GM12875 (cell line): ENCODE data around the gene FMOD.

Experiments used
- H3K4me3 ChIP-seq: one replicate; pipeline ENCODE4 v1.5.1; 2011; ENCODE audit warnings: low read depth, low read length, control low read depth
- TF ChIP-seq, protein P1 (sequence below): IDR thresholded peaks from 2 replicates; pipeline ENCODE4 v1.5.1; 2011; ENCODE audit warnings: low read depth, mild to moderate bottlenecking, control low read depth, inconsistent platforms, low read length, moderate library complexity, borderline replicate concordance; ENCODE audit not compliant: insufficient read depth

Gene FMOD

DNA sequence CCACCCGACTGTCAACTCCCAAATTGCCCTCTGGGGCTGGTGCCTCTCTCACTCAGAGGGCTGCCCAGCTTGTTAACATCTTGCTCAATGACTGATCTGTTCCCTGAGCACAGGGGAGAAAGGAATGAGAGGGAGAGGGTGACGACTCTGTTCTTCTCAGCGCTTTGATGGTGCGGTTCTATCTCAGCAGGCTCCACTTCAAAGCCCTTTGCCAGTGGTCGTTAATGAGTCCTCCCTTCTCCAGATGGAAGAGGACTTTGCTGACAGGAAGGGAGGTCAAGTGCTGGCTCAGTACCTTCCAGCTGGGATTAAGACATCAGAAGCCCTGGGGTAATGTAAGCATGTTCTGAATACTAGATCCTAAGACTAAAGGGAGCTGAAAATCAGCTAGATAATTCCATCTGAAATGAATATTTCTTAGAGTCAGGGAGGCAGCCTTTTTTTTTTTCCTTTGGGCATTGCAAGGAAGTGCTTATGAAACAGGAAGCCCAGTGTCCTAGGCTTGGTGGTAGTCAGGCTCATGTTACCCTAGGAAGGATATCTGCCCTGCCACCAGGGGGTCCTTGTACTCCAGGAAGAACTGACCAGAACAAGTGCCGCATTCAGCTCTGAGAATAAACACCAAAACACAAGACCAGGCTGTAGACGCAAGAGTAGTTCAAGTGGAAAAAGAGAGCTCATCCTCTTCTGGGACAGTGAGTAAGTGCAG is 4.7 kb downstream of the FMOD start:
- TF ChIP-seq, protein P1, sequence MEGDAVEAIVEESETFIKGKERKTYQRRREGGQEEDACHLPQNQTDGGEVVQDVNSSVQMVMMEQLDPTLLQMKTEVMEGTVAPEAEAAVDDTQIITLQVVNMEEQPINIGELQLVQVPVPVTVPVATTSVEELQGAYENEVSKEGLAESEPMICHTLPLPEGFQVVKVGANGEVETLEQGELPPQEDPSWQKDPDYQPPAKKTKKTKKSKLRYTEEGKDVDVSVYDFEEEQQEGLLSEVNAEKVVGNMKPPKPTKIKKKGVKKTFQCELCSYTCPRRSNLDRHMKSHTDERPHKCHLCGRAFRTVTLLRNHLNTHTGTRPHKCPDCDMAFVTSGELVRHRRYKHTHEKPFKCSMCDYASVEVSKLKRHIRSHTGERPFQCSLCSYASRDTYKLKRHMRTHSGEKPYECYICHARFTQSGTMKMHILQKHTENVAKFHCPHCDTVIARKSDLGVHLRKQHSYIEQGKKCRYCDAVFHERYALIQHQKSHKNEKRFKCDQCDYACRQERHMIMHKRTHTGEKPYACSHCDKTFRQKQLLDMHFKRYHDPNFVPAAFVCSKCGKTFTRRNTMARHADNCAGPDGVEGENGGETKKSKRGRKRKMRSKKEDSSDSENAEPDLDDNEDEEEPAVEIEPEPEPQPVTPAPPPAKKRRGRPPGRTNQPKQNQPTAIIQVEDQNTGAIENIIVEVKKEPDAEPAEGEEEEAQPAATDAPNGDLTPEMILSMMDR, result 0 out of 2 replicates have a peak, but pooled peaks have one; percentile 16
- no peak overlapping the region for H3K4me3 ChIP-seq

DNA sequence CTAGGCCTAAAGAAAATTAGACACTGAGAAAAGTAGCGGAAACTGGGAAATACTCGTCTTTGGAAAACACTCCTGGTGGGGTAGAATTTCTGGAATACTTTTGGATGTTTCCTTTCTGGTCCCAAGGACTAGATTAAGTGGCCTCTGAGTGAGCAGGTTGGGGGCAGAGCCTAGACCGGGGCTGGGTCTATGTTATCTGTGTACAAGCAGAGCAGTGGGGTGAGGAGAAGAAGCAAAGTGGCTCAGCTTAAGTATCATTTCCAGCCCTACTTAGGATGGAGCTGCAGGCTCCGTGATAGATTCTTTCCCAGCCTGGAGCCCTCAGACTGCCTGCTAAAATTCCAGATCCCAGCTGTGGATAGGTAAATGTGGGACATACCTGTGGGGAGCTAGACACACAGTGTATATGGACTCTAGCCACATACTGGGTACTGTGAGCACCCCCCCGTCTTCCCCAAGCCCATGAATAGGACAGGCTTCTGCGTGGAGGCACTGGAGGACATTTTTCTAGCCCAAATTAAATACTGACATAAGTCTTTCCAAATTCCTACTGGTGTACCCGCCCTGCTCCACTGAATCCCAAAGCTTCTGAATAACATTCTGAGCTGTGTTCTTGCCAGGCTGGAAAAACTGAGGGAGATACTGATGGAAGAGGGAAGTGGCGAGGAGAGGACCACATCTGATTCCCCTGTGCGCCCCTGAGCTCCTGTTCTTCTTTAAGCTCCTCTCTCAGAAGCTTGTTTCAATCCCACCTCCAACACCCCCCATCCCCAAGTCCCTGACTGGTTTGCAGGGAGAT is 6.8 kb downstream of the FMOD start:
- TF ChIP-seq, protein P1, result no peak
- no peak overlapping the region for H3K4me3 ChIP-seq

DNA sequence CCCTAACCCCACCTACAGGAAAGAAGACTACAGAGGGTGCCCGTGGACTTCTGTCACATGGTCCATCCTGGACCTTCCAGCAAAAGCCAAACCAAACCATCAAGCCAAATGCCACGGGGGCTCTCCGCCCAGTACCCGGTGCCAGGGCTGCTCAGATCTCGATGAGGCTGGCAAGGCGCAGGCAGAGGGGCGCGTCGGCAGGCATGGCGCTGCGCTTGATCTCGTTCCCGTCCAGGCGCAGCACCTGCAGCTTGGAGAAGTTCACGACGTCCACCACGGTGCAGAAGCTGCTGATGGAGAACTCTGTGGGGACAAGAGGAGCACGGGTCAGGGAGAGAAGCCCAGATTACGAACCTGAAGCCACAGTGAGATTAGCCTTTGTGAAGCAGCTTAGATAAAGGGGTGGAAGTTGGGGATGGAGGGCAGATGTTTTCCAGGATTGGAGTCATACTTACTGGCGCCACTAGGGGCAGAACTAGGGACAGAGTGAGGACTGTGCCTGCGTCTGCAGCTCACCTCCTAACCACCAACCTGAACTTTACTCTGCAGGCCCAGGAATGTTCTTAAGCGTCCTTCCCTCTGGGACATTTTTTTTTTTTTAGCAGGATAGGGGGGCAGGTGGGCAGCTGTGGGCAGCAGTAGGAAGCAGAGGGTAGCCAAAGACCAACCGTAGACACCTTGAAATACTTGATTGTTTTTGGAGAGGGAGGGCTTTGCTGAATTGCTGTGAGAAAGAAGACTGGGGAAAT is 8.6 kb downstream of the FMOD start:
- no peak overlapping the region for H3K4me3 ChIP-seq
- TF ChIP-seq, protein P1, result peak; percentile 88

DNA sequence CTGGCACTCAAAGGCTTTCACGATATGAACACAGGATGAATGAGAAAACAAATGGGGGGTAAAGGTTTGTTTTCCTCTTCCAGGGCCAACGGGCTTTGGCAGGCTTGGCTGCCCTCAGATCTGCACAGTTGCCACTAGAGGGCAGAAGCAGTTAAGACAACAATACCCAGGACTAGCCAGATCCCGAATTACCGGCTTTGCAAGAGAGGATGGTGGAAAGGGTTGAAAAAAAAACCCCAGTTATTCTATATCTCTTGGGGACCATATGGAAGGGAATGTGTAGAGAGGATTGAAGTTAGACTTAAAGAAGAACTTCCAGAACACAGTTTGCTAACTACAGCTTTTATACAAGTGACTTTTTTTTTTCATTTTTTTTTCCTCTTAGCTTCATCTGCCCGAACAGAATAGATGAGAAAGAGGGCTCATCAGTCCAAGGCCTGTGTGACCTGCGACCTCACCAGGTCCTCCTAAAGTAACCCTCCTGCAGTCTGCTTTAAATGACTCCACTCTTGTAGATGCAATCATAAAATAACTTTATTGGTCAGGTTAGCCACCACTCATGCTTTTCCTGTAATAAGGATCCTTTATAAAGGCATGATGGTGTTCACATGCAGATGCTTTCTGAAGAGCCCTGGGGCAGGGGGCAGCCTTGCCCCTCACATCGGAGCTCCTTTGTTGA is 10.7 kb downstream of the FMOD start:
- TF ChIP-seq, protein P1, result peak; percentile 82
- H3K4me3 ChIP-seq, result no peak overlapping the region

DNA sequence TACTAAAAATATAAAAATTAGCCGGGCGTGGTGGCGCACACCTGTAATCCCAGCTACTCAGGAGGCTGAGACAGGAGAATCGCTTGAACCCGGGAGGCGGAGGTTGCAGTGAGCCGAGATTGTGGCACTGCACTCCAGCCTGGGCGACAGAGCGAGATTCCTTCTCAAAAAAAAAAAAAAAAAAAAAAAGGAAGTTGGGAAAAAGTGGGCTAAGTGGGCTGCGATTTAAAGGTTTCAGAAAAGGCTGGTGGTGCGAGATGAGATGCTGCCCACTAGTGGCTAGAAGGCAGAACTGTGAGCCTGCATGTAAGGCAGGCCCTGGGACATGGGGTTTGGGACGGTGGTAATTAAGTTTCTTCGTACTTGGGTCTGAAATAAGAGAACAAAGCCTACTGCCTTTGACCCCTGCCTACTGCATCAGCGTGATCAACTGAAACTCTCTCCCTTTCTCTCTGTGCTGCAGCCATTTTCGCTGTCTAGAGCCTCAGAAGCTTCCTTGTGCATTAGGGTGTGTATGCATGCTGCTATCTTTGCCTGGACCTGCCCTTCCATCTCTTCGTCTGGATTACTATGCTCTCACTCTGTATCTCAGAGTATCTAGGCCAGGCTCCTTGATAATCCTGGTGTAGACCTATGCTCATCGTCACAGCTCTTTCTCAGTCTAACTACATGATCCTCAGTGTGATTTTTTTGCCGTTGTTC is 12.4 kb downstream of the FMOD start:
- TF ChIP-seq, protein P1, result peak; percentile 95
- H3K4me3 ChIP-seq, result no peak overlapping the region

DNA sequence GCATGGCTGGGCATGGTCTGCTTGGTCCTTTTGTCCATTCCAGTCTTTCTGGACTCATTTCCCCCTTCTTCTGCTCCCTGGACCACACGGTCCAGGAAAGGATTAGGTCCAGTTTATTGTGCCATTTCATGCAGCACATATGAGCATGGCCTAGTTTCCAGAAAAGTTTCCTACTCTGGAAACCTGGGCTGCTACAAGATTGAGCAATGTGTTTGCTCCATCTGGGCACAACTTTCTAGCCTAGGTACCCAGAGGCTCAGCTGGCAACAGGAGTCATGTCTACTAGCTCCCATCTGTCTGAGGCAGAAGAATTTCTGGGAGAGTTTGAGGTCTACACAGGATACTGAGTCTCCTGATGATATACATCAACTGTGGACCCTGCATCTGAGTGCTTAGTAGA is 14.8 kb downstream of the FMOD start:
- no peak overlapping the region for H3K4me3 ChIP-seq
- TF ChIP-seq, protein P1, result no peak
